GM19324 (cell line): ENCODE results near the gene KIRREL1.

ENCODE experiments used
- ATAC-seq: cut with Tn5 transposase; IDR thresholded peaks from one replicate; pipeline ENCODE4 v1.9.1; 2021; ENCODE audit warnings: mild to moderate bottlenecking, moderate library complexity; ENCODE audit not compliant: unreplicated experiment, low FRiP score

The KIRREL1 gene

DNA sequence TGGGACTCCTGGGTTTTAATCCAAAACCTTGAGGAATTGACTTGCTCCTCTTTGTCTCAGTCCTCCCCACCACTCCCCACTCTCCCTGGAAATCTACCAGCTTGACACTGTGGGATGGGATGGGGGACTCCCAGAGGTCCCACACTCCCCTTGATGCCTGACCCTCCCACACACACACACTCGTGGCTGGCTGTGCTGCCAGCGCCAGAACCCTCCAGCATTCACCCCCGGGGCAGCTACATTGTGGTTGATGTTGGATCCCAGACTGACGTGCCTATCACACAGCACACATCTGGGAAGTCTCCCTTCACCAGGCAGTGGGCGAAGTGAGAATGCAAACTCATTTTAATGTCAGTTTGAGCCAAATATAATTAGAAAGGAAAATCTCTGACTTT lies 10.0 kb downstream of the KIRREL1 start:
- no peak for ATAC-seq

DNA sequence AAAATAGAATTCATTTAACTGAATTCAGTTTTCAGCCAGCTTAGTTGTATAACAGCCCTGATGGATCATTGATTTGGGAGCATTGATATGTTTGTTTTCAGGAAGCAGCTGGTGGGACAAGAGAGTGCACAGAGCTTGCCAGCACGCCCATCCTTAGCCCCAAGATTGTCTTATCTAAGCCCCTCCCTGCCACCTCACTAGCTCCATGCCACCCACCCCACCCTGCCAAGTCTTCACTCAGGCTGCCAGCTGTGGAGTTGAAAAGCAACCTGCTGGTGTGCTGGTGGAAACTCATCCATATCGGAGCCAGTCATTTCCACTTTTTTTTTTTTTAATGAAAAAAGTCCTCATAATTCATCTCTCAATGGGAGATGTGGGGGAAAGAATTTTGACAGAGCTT lies 11.8 kb downstream of the KIRREL1 start:
- ATAC-seq = no peak

DNA sequence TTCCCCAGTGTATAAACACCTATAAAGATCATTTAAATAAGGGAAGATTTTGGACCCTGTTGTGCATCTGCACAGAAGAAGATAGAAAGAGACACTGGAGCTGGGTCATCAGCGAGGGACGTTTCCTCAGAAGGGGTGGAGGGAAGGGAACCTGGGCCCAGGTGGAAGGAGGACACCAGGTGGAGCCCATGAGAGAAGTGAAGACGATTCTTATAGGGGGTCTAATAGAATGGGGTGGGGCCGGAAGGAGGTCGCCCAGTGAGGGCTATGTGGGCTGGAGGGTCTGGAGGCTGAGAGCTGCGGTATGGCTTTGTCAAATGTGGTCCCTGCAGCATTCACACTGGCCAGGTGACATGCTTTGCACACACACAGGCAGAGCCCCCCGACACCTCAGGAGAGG lies 13.7 kb downstream of the KIRREL1 start:
- ATAC-seq = no peak

DNA sequence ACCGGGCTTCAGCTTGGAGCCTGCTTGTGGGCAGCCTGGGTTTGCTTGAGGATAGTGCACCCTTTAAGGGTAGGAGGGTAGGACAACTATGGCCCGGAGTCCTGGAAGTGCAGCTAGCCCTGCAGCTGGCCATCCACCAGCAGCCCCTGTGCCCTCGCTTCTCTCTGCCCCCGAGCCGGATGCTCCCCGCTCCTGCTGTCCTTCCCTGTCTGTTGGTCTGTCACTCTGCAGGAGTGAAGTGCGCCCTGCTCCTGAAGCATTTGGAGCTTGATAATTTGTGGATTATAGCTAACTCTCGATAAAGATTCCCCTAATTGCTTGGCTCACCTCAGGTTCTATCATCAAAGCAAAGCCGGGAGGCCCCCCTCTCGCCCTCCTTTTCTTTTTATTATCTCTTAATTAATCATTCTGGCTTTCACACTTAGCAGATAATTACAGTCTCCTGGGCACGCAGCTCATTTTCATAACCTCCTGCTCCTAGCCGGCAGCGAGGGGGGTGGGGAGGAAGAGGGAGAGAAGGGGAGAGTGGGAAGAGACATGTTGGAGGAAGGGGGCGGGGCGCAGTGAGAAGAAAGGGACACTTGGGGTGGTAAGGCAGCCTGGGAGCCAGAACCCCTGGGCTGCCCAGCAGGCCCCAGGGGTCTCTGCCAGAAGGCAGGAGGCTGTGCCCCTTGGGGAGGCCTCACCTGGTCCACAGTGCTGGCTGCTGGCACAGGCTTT lies 14.4 kb downstream of the KIRREL1 start:
- ATAC-seq = no peak

DNA sequence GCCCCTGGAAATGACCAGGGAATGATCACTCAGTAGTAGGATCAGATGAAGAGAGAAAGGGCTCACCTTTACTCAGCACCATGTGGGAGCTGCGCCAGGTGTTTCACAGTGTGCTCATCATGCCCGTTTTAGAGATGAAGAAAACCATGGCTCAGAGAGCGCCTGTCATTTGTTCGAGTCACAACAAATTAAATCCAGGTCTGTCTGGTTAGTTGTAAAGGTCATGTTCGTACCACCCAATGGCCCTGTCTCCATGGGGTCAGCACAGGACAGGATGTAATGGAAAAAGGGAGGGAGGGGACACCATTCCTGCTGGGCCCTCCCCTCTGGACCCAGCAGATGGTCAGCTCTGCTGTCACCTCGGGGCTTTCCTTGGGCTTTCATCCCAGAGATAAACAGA lies 15.2 kb downstream of the KIRREL1 start:
- no peak for ATAC-seq

DNA sequence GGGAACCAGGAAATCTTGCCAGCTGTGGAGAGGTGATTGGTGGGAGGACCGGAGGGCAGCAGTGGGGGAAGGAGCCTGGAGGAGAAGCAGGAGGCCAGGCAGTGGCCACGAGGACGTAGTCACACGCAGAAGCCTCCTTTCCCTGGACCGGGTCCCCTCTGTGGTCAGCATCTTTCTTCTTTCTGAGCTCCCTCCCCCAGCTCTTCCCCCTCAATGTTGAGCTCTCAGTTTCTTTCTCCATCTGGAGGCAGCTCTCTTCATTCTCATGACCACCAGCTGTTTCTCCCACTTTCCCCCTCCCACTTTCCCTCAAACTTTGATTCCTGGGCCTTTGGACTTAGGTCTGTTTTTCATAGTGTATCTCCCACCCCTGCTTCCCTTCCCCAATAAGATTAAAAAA lies 18.3 kb downstream of the KIRREL1 start:
- ATAC-seq = no peak

DNA sequence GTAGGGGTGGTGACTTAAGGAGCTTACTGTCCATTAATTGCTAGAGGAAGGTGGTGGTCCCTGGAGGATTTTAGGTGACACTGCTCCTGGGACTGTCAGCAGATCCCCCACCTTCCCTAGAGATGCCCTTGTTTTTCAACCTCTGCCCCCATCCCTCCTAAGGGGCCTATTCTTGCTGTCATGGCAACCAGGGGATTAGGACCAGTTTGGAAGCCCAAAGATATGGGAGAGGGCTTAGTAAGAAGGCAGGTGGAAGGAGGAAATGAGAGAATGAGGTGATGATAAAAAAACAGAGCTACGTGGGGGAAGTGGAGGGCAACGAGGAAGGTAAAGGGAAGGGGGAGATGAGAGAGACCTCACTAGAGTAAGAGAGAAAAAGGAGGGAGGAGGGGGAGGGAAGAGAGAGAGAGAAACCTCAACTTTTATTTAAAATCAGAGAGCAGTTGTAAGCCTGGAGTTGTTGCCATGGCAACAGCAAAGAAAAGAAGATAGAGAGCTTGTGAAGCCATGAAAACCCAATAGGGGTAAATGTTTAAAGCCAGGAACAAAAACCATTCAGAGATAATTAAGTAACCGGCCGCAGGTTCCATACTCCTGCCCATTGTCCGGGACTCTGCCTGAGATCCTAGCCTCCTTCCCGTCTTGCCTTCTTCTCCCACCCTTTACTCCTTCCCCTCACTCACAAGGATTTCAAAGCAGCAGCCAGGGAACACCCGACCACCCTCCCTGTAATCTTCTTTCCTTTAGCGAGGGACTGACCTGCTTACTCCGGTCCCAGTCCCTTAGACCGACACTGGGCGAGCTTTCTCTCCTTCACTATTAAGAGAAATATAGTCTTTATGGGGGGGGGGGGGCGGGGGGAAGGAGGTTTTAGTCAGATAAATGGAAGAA lies 20.6 kb downstream of the KIRREL1 start:
- ATAC-seq = no peak

DNA sequence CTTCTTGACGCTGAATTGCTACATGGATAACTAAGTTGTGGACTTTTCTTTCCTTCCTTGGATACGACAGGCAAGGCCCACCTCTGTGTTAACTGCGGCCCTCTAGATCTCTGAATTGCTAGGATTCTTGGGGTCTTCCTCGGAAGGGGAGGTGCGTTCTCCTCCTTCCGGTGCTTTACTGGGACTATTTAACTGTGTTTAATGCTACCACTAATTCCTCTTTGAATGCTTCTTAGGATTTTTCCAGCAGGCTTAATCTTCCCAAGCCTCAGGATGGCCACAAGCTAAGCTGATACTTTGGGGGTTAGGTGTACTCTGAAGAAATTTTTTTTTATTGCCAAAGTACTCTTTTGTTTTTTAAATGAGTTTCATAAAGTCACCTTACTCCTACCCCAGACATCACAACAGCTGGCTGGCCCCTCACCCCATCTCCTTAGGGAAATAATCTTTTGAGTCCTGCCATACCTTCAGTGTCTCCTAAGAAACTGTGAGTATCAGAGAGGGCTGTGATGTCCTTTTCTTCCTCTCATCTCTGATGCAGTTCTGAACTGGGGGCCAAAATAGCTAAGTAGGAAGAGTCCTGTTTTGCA lies 21.4 kb downstream of the KIRREL1 start:
- no peak for ATAC-seq

DNA sequence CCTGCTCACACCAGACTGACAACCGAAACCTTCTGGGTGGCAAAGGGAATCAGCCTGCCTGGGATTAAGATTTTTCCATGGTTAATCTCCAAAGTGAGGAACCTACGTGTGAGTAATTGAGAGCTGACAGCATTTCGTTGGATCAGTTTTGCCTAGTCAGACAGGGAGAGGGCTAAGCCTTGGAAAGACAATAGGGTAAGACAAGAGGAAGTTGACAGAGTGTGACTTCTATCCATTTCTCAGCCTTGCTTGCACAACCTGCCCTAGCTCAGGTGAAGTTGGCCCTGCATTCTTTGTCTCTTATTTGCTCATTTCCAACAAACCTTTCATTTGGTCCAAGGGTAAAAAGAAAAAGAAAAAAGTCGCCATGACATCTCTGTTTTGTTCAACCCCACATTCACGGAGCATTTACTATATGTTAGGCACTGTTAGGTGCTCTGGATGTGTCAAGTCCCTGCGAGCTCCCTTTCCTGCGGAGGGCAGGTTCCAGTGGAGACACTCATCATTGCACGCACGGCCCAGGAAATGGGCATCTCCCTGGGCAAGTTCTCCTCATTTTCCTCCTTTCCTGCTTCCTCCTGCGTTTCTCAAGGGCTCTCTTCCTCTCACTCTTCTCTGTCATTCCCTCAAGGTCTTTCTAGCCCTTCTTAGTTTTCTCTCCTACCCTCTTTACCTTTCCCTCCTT lies 23.3 kb downstream of the KIRREL1 start:
- no peak for ATAC-seq

DNA sequence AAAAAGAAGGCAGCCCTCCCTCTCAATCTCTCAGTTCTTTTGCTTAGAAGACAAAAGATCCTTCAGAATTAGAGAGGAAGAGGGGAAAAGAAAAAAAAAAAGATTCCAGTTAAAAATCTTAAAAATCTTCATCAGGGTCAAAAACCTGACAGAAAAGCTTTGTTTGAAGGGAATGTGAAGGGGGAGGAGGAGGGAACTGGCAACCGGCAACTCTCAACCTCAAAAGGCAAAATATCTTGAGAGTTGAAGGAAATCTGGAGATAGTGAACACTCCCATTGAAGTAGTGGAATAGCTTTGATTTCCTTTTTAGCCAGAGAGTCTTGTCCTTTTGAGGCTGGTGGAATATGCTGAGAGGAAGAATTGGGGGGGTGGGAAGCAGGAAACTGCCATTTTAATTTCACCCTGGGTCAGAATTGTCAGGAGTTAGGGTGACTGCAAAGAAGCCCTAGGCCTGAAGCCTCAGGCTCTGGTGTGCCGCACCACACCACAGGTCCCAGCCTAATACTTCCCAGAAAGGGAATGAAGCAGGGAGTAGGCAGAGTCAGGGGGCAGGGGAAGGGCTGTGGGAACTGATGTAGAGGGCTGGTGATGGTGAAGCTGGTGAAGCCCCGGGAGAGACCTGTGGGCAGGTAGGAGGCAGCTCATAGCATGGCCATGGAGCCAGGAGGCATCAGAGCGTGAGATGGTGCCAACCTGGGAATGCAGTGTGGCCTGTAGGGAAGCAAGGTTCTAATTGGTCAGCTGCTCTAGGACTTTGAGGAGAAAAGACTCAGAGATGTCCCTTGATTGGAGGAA lies 24.6 kb downstream of the KIRREL1 start:
- no peak for ATAC-seq

DNA sequence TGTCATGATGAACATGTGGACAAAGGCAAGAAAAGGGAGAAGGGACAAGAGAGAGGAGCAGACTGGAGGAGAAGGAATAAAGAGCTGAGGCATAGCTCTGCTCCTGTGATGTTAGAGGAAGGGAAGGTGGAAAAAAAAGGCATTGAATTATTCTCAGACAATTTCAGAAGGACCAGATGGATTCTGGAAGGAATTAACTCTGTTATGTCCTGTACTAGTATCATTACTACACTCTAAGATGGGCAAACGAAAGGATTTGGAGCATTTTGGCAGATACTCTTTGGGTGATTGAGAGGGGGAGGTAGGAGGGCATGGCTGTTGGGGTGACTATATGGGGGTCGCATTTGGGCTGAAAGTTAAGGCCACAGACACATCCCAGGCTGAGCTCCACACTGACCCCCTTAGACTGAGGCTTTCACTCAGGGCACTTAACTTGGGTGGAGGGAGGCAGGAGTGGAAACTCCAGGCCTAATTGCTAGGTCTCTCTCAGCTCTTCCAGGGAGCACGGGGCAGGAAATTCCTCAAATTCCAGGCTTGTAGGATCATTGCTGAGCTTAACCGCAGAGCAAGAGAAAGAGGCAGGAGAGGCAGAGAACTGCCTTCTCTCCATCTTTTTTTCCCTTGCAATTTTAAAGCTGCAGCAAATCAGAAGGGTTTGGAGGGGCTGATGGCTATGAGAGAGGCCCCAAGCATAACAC lies 25.9 kb downstream of the KIRREL1 start:
- no peak for ATAC-seq

DNA sequence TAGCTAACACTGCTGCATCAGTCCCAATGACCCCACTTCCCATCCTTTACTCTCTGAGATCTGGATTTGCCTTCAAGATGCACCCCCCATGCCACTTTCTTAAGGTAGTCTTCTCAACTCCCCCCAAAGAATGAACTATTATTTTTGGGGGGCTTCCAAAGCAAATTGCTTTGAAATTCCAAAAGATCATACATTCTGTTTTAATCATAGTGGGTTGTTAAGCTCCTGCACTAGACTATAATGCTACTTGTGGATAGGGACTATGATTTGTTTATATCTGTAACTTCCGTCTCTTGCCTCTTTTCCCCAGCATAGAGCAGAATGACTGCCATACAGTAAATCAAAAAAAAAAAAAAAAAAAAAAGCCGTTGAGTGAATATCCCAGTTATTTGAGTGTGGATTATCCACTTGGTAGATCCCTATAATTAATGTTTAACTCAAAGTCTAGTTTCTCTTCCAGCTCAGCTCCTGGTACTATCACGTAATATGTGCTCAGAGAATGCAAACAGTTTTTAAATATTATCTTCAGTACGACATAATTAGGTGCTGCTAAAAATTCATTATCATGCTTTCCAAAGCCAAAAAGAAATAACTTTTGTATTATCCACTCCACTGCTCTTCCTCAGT lies 26.9 kb downstream of the KIRREL1 start:
- ATAC-seq = no peak

DNA sequence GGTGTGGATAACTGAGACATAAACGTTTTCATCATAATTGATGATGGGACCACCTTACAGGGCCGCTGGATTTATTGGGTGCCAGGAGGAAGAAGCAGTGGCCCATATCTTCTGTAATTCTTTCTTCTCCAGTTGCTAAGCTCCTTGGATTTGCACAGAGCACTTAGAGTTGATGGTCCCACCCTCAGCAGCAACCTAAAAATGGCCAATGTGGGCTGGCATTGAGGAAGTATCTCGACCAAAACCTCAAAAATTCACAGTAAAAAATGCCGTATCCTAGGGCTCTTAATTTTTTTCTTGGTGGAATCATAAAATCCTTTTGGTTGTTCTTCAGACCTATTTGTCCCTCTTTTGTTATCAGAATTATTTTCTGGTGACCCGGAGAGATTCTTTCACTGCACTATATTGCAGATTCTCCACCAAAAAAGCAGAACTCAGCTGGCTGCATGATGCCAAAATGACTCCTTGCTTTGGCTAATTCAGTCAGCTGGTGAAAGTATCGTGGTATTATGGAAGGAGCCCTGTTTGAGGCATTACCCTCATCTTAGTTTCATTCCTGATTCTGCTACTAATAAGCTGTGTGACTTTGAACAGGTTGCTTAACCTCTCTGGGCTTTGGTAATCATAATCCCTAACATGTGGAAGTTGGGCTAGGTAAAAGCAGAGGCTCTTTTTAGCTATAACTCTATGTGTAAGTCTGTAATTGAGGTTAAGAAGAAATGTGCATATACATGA lies 27.6 kb downstream of the KIRREL1 start:
- ATAC-seq = no peak

DNA sequence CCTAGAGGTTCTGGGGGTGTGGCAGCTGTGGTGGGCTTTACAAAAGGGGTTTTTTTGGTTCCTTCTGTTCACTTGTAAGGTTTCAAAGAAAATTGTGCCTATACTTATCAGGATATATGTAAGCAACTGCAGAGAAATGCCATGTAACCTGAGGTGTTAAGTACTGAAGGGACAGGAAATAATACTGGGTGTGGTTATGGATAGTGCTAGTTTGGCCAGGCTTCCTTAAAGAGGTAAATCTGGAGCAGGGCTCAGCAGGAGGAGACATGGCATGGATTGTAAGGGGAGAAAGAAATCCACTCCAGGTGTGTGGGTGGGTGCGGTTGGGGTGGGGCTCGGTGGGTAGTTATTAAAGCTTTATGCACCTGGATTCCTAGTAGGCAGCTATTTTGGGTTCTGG lies 28.3 kb downstream of the KIRREL1 start:
- no peak for ATAC-seq

DNA sequence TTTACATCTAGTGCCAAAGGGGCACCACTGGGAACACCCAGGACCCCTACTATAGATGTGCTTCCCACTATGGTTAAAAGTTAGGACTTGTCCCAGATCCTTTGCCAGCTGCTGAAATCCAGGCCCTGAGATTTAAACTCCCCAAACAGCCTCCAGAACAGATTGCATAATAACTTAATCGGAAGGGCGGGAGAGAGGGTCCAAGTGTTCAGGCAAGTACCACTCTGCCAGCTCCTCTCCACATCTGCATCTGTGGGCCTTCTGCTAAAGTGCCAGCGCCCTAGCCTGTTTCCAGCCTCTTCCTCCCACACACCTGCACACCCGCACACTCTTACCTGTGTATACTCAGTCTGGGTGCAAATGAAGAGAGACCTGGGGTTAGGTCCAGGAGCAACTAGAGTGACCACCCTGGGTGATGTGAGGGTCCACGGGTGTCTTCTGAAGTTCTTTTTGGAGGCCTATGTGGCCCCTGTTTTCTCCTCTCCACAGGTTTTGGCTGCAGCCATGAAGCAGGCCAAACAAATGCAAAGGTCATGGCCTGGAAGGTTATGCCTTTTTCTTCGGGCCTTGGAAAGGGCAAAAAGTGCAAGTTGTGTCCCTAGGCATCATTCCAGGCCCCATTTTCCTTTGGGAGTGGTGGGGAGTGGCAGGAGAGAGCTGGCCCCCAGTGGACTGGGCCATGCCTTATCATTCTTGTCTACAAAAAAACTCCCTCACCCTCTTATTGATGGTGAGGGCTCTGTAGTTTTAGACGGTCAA lies 29.3 kb downstream of the KIRREL1 start:
- ATAC-seq = no peak

DNA sequence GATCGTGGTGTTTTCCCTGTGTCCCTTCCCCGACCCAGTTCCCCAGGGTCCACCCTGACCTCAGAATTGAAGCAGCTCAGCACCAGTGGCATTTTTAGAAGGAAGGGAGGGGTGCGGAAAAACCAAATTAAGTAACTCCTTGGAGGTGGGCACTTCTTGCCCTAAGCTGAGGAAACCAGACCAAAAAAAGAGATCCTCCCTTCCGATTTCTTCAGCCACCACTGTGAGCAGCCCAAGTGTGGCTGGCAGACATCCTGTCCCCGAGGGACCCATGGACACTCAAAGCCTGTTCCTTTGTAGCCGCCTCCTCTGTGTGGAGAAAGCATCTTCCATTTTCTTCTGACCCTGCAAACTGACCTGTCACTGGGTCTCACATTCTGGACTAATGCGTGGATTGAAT lies 31.3 kb downstream of the KIRREL1 start:
- ATAC-seq = no peak

DNA sequence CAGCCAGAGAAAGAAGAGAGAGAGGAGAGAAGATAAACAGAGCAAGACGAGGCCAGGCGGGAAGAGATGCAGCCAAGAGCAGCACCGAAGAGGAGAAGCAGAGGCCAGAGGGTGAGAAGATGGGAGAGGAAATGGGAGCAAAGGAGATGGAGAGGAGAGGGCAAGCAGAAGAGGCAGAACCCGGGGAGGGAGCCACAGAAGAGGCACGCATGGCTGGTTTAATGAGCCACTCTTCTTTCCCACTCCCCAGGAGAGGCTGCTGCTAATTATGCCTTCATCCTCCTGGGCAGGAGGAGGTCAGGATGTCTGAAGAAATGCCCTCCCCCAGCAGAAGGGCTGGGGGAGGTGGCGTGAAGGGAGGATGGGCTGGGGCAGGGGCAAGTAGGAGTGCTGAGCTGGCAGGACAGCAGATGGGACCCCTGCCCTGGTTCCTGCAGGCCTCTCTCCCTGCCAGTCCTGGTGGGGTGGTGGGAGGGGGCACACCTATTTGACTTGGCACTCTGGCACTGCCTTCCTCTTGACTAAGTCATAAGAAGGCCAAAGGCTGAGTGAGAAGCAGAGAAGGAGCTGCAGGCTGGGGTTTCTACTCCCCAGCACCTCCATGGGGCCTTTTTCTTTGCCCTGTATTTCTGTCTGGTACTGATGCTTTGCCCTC lies 32.3 kb downstream of the KIRREL1 start:
- no peak for ATAC-seq
